ENCODE measurements around the gene NFAT5.

DNA sequence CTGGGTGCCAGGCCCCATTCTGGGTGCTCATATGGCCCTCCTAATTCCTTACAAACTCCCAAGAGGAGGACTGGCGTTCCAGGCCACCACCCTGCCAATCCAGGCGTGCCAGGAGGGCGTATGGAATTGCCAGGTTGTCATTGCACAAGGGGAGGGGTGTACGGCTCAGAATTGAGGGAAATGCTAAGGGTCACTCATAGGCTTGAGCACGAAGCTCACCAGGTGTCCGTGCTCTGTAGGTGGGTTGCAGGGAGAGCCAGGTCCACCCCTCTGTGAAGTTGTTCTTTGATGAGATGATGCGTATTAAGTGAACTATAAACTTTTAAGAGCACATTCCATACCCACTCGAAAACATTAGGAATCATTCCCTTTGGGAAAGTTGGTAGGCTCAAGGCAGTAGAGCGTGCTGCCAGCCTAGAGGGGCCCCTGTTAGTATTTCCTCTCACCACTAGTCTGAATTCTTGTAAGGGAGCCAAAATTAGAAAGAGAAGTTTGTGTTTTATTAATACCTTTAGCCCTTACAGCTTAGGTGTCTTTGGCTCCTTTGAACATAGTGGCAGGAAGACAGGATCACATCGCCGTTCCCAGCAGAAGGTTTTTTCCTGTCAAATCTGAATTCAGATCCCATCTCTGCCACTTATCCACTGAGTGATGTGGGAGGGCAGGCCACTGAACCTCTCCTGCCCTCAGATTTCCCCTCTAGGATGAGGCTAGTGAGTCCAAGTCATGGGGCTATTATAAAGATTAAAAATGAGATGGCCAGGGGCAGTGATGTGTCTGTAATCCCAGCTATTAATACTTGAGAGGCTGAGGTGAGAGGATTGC lies 38.7 kb upstream of the NFAT5 start:
- TF ChIP-seq POLR2AphosphoS5 (IDR thresholded peaks at IDR 0.05): no peak
- TF ChIP-seq POLR2A (IDR thresholded peaks at IDR 0.05): no peak

Measured in suprapubic skin (tissue), 4 donors.